ENCODE measurements around the gene MYOT.

Gene MYOT

GRCh38 chr5:137828180-137828579, 39.5 kb upstream of the MYOT start:
- ChIA-PET CTCF (interaction anchor here (0.7 to 1.9 kb wide), 4 partner anchors 9 to 199 kb away, joined by 3 to 7 read pairs (median 4); no protein-coding TSS in a partner anchor), POLR2A (no interaction called here)
- 97% methylated on average over 3 of the region's 3 CpGs for WGBS (ENCODE audit: insufficient coverage)
- Histone ChIP-seq H3K36me3 (ENCODE audit: control insufficient read depth in 4 of 4, insufficient read depth in 4 of 4, low read length in 3 of 4) (peaks cover 0 to 3% (median 0%) of the 10 kb centered on the region in 4 experiments), H3K27me3 (replicated peaks in 2 of 5; ENCODE audit: control insufficient read depth in 4 of 5, insufficient read depth in 5 of 5, low read length in 4 of 5) (no peaks in the 10 kb centered on the region), H3K9me3 (ENCODE audit: control extremely low read depth in 1 of 5, control insufficient read depth in 4 of 5, insufficient read depth in 2 of 5, low read depth in 1 of 5, low read length in 4 of 5) (peaks cover 0 to 7% (median 1%) of the 10 kb centered on the region in 5 experiments), H3K4me1 (ENCODE audit: control extremely low read depth in 1 of 4, control insufficient read depth in 4 of 4, insufficient read depth in 4 of 4, low read length in 3 of 4) (no peaks in the 10 kb centered on the region), H3K4me3 (ENCODE audit: control insufficient read depth in 1 of 7, extremely low read depth in 1 of 7, insufficient read depth in 4 of 7, low read depth in 2 of 7, low read length in 6 of 7) (no peak overlapping the region), H3K27ac (ENCODE audit: insufficient read depth in 1 of 2, low read depth in 1 of 2, low read length in 2 of 2, poor library complexity in 1 of 2, severe bottlenecking in 2 of 2) (no peak overlapping the region)
- DNase-seq, result no peak

GRCh38 chr5:137828664-137829063, 39.0 kb upstream of the MYOT start:
- H3K36me3 ChIP-seq (ENCODE audit: control insufficient read depth in 4 of 4, insufficient read depth in 4 of 4, low read length in 3 of 4), result peaks cover 0 to 3% (median 0%) of the 10 kb centered on the region in 4 experiments
- H3K27ac ChIP-seq (ENCODE audit: insufficient read depth in 1 of 2, low read depth in 1 of 2, low read length in 2 of 2, poor library complexity in 1 of 2, severe bottlenecking in 2 of 2), result no peak overlapping the region
- no peak for DNase-seq
- no peak overlapping the region for H3K4me3 ChIP-seq (ENCODE audit: control insufficient read depth in 1 of 7, extremely low read depth in 1 of 7, insufficient read depth in 4 of 7, low read depth in 2 of 7, low read length in 6 of 7)
- H3K4me1 ChIP-seq (ENCODE audit: control extremely low read depth in 1 of 4, control insufficient read depth in 4 of 4, insufficient read depth in 4 of 4, low read length in 3 of 4), result no peaks in the 10 kb centered on the region
- WGBS (ENCODE audit: insufficient coverage), result 100% methylated on average over 1 of the region's 1 CpG
- peaks cover 0 to 7% (median 1%) of the 10 kb centered on the region in 5 experiments for H3K9me3 ChIP-seq (ENCODE audit: control extremely low read depth in 1 of 5, control insufficient read depth in 4 of 5, insufficient read depth in 2 of 5, low read depth in 1 of 5, low read length in 4 of 5)
- POLR2A ChIA-PET, result no interaction called here
- CTCF ChIA-PET, result interaction anchor here (1.2 to 1.9 kb wide), 3 partner anchors 10 to 50 kb away, joined by 4 to 7 read pairs (median 4); no protein-coding TSS in a partner anchor
- H3K27me3 ChIP-seq (replicated peaks in 2 of 5; ENCODE audit: control insufficient read depth in 4 of 5, insufficient read depth in 5 of 5, low read length in 4 of 5), result no peaks in the 10 kb centered on the region

GRCh38 chr5:137831105-137831504, 36.6 kb upstream of the MYOT start:
- ChIA-PET CTCF (interaction anchor here (0.8 kb wide), 1 partner anchor 12 kb away, joined by 3 read pairs; no protein-coding TSS in a partner anchor), POLR2A (no interaction called here)
- H3K4me1 ChIP-seq (ENCODE audit: control extremely low read depth in 1 of 4, control insufficient read depth in 4 of 4, insufficient read depth in 4 of 4, low read length in 3 of 4), result no peaks in the 10 kb centered on the region
- H3K36me3 ChIP-seq (ENCODE audit: control insufficient read depth in 4 of 4, insufficient read depth in 4 of 4, low read length in 3 of 4), result no peaks in the 10 kb centered on the region
- H3K4me3 ChIP-seq (ENCODE audit: control insufficient read depth in 1 of 7, extremely low read depth in 1 of 7, insufficient read depth in 4 of 7, low read depth in 2 of 7, low read length in 6 of 7), result no peak overlapping the region
- WGBS (ENCODE audit: insufficient coverage), result no CpG with 5 or more reads among the region's 2 CpGs
- H3K27me3 ChIP-seq (replicated peaks in 2 of 5; ENCODE audit: control insufficient read depth in 4 of 5, insufficient read depth in 5 of 5, low read length in 4 of 5), result no peaks in the 10 kb centered on the region
- H3K9me3 ChIP-seq (ENCODE audit: control extremely low read depth in 1 of 5, control insufficient read depth in 4 of 5, insufficient read depth in 2 of 5, low read depth in 1 of 5, low read length in 4 of 5), result peaks cover 0 to 3% (median 0%) of the 10 kb centered on the region in 5 experiments
- no peak overlapping the region for H3K27ac ChIP-seq (ENCODE audit: insufficient read depth in 1 of 2, low read depth in 1 of 2, low read length in 2 of 2, poor library complexity in 1 of 2, severe bottlenecking in 2 of 2)
- DNase-seq, result no peak

GRCh38 chr5:137831526-137831925, 36.1 kb upstream of the MYOT start:
- ChIA-PET POLR2A (no interaction called here), CTCF (no interaction called here)
- DNase-seq, result peak in 1 of 3 donors; percentile 4
- Histone ChIP-seq H3K27ac (ENCODE audit: insufficient read depth in 1 of 2, low read depth in 1 of 2, low read length in 2 of 2, poor library complexity in 1 of 2, severe bottlenecking in 2 of 2) (no peak overlapping the region), H3K36me3 (ENCODE audit: control insufficient read depth in 4 of 4, insufficient read depth in 4 of 4, low read length in 3 of 4) (no peaks in the 10 kb centered on the region), H3K4me3 (ENCODE audit: control insufficient read depth in 1 of 7, extremely low read depth in 1 of 7, insufficient read depth in 4 of 7, low read depth in 2 of 7, low read length in 6 of 7) (no peak overlapping the region), H3K27me3 (replicated peaks in 2 of 5; ENCODE audit: control insufficient read depth in 4 of 5, insufficient read depth in 5 of 5, low read length in 4 of 5) (no peaks in the 10 kb centered on the region), H3K9me3 (ENCODE audit: control extremely low read depth in 1 of 5, control insufficient read depth in 4 of 5, insufficient read depth in 2 of 5, low read depth in 1 of 5, low read length in 4 of 5) (peaks cover 0 to 2% (median 0%) of the 10 kb centered on the region in 5 experiments), H3K4me1 (ENCODE audit: control extremely low read depth in 1 of 4, control insufficient read depth in 4 of 4, insufficient read depth in 4 of 4, low read length in 3 of 4) (no peaks in the 10 kb centered on the region)
- WGBS (ENCODE audit: insufficient coverage), result no CpG with 5 or more reads among the region's 3 CpGs

- CTCF ChIA-PET, result no interaction called here
Measured at GRCh38 chr5:137832416-137832815, 35.2 kb upstream of the MYOT start.

GRCh38 chr5:137833463-137833862, 34.2 kb upstream of the MYOT start:
- Histone ChIP-seq H3K4me3 (ENCODE audit: control insufficient read depth in 1 of 7, extremely low read depth in 1 of 7, insufficient read depth in 4 of 7, low read depth in 2 of 7, low read length in 6 of 7) (no peak overlapping the region), H3K9me3 (ENCODE audit: control extremely low read depth in 1 of 5, control insufficient read depth in 4 of 5, insufficient read depth in 2 of 5, low read depth in 1 of 5, low read length in 4 of 5) (no peaks in the 10 kb centered on the region), H3K27me3 (replicated peaks in 2 of 5; ENCODE audit: control insufficient read depth in 4 of 5, insufficient read depth in 5 of 5, low read length in 4 of 5) (no peaks in the 10 kb centered on the region), H3K27ac (ENCODE audit: insufficient read depth in 1 of 2, low read depth in 1 of 2, low read length in 2 of 2, poor library complexity in 1 of 2, severe bottlenecking in 2 of 2) (no peak overlapping the region), H3K36me3 (ENCODE audit: control insufficient read depth in 4 of 4, insufficient read depth in 4 of 4, low read length in 3 of 4) (no peaks in the 10 kb centered on the region), H3K4me1 (ENCODE audit: control extremely low read depth in 1 of 4, control insufficient read depth in 4 of 4, insufficient read depth in 4 of 4, low read length in 3 of 4) (peaks cover 0 to 3% (median 1%) of the 10 kb centered on the region in 4 experiments)
- DNase-seq, result peak in 1 of 3 donors; percentile 13
- POLR2A ChIA-PET, result interaction anchor here (0.6 kb wide), 1 partner anchor 66 kb away, joined by 3 read pairs; no protein-coding TSS in a partner anchor
- no CpG with 5 or more reads among the region's 1 CpG for whole genome bisulfite sequencing (ENCODE audit: insufficient coverage)
- CTCF ChIA-PET, result interaction anchor here (0.6 kb wide), 1 partner anchor 172 kb away, joined by 4 read pairs; no protein-coding TSS in a partner anchor

More at GRCh38 chr5:137832416-137832815, 35.2 kb upstream of the MYOT start:
- Histone ChIP-seq H3K27me3 (replicated peaks in 2 of 5; ENCODE audit: control insufficient read depth in 4 of 5, insufficient read depth in 5 of 5, low read length in 4 of 5) (no peaks in the 10 kb centered on the region), H3K4me1 (ENCODE audit: control extremely low read depth in 1 of 4, control insufficient read depth in 4 of 4, insufficient read depth in 4 of 4, low read length in 3 of 4) (peaks cover 0 to 3% (median 0%) of the 10 kb centered on the region in 4 experiments), H3K27ac (ENCODE audit: insufficient read depth in 1 of 2, low read depth in 1 of 2, low read length in 2 of 2, poor library complexity in 1 of 2, severe bottlenecking in 2 of 2) (no peak overlapping the region), H3K4me3 (ENCODE audit: control insufficient read depth in 1 of 7, extremely low read depth in 1 of 7, insufficient read depth in 4 of 7, low read depth in 2 of 7, low read length in 6 of 7) (no peak overlapping the region), H3K36me3 (ENCODE audit: control insufficient read depth in 4 of 4, insufficient read depth in 4 of 4, low read length in 3 of 4) (no peaks in the 10 kb centered on the region), H3K9me3 (ENCODE audit: control extremely low read depth in 1 of 5, control insufficient read depth in 4 of 5, insufficient read depth in 2 of 5, low read depth in 1 of 5, low read length in 4 of 5) (no peaks in the 10 kb centered on the region)
- POLR2A ChIA-PET, result no interaction called here
- 80% methylated on average over 1 of the region's 1 CpG for WGBS (ENCODE audit: insufficient coverage)
- no peak for DNase-seq

- POLR2A ChIA-PET, result no interaction called here
- CTCF ChIA-PET, result interaction anchor here (1.3 kb wide), 1 partner anchor 12 kb away, joined by 3 read pairs; no protein-coding TSS in a partner anchor
- no peak overlapping the region for H3K27ac ChIP-seq (ENCODE audit: insufficient read depth in 1 of 2, low read depth in 1 of 2, low read length in 2 of 2, poor library complexity in 1 of 2, severe bottlenecking in 2 of 2)
- H3K4me3 ChIP-seq (ENCODE audit: control insufficient read depth in 1 of 7, extremely low read depth in 1 of 7, insufficient read depth in 4 of 7, low read depth in 2 of 7, low read length in 6 of 7), result no peak overlapping the region
- no peaks in the 10 kb centered on the region for H3K9me3 ChIP-seq (ENCODE audit: control extremely low read depth in 1 of 5, control insufficient read depth in 4 of 5, insufficient read depth in 2 of 5, low read depth in 1 of 5, low read length in 4 of 5)
- H3K4me1 ChIP-seq (ENCODE audit: control extremely low read depth in 1 of 4, control insufficient read depth in 4 of 4, insufficient read depth in 4 of 4, low read length in 3 of 4), result peaks cover 0 to 3% (median 1%) of the 10 kb centered on the region in 4 experiments
- no peaks in the 10 kb centered on the region for H3K27me3 ChIP-seq (replicated peaks in 2 of 5; ENCODE audit: control insufficient read depth in 4 of 5, insufficient read depth in 5 of 5, low read length in 4 of 5)
- WGBS (ENCODE audit: insufficient coverage), result 92% methylated on average over 3 of the region's 4 CpGs
- DNase-seq, result no peak
- H3K36me3 ChIP-seq (ENCODE audit: control insufficient read depth in 4 of 4, insufficient read depth in 4 of 4, low read length in 3 of 4), result no peaks in the 10 kb centered on the region
Measured at GRCh38 chr5:137834498-137835049, 33.1 kb upstream of the MYOT start.

All from common myeloid progenitor, CD34-positive (primary cell).